Spleen (tissue), 11 donors: ENCODE measurements around the gene C10orf71. TPM values are rescaled to one million over a fixed set of nuclear protein-coding genes. Genes with fewer than 3 reads are reported as not detected.

Experiments
- DNase-seq: peaks from one replicate; pipeline ENCODE4 v3.0.0-alpha.2; 2020
- H3K27ac ChIP-seq, 8 donors: fragments of 200-600 bp; sonication (generic) in 7 of 8; 1 replicate in 4 of 8; 2 replicates in 4 of 8; pipeline versions ENCODE4 v1.5.0 to v1.8.0; 2016 to 2021; ENCODE audit warnings: inconsistent platforms in 4 of 8, mild to moderate bottlenecking in 4 of 8, moderate library complexity in 1 of 8
- H3K27me3 ChIP-seq, 7 donors: fragments of 200-600 bp; sonication (generic) in 6 of 7; replicated peaks in 1 of 7; 1 replicate in 4 of 7; 2 replicates in 3 of 7; pipeline versions ENCODE4 v1.5.0 to v1.8.0; 2016 to 2021; ENCODE audit warnings: inconsistent platforms in 3 of 7, mild to moderate bottlenecking in 1 of 7
- H3K36me3 ChIP-seq, 6 donors: fragments of 200-600 bp; sonication (generic) in 5 of 6; 1 replicate in 4 of 6; 2 replicates in 2 of 6; pipeline versions ENCODE4 v1.5.0 to v1.8.0; 2016 to 2021; ENCODE audit warnings: inconsistent platforms in 2 of 6
- H3K4me1 ChIP-seq, 6 donors: fragments of 200-600 bp; sonication (generic) in 5 of 6; 1 replicate in 3 of 6; 2 replicates in 3 of 6; pipeline versions ENCODE4 v1.5.0 to v1.8.0; 2016 to 2021; ENCODE audit warnings: inconsistent platforms in 3 of 6
- H3K4me3 ChIP-seq, 8 donors: fragments of 200-600 bp; sonication (generic) in 7 of 8; 1 replicate in 4 of 8; 2 replicates in 4 of 8; pipeline versions ENCODE4 v1.5.0 to v1.8.0; 2016 to 2021; ENCODE audit warnings: inconsistent platforms in 4 of 8, mild to moderate bottlenecking in 4 of 8, moderate library complexity in 2 of 8
- H3K9me3 ChIP-seq, 8 donors: fragments of 200-600 bp; sonication (generic) in 7 of 8; 1 replicate in 4 of 8; 2 replicates in 4 of 8; pipeline versions ENCODE4 v1.5.0 to v1.8.0; 2016 to 2021; ENCODE audit warnings: inconsistent platforms in 4 of 8
- CTCF ChIP-seq, 11 experiments: fragments of 200-600 bp in 7 of 11; fragments of 450-650 bp in 4 of 11; sonication (generic) in 4 of 11; IDR thresholded peaks in 8 of 11; conservative IDR thresholded peaks in 3 of 11; 1 replicate in 7 of 11; 2 replicates in 4 of 11; pipeline versions ENCODE4 v1.4.0 to v1.8.0; 2016 to 2021; ENCODE audit warnings: antibody characterized with exemption in 11 of 11, inconsistent platforms in 4 of 11, mild to moderate bottlenecking in 1 of 11
- POLR2A ChIP-seq, 3 donors: fragments of 450-650 bp; IDR thresholded peaks; one replicate each; pipeline ENCODE4 v1.5.1; 2017; ENCODE audit warnings: antibody characterized with exemption in 3 of 3, mild to moderate bottlenecking in 1 of 3
- POLR2AphosphoS5 ChIP-seq, 3 donors: sonication (generic); formaldehyde crosslinking; IDR thresholded peaks; one replicate each; pipeline ENCODE4 v1.5.1; 2017; ENCODE audit warnings: antibody characterized with exemption in 3 of 3
- WGBS, 5 donors: extraction: QIAGEN DNeasy Blood & Tissue Kit in 3 of 5; methylation state at CpG; one replicate each; pipeline versions ENCODE4 v1.1.5 to v1.1.7; 2013 to 2018; 5-methylcytosine and 5-hydroxymethylcytosine counted together
- intact Hi-C: fragments of 100-400 bp; cut with DNase I; formaldehyde crosslinking; loops from one replicate; pipeline ENCODE4 v1.15.0; 2023; ENCODE audit warnings: low total_unique reads
- polyA plus RNA-seq, 3 donors: library from polyadenylated mRNA; stranded (reverse); fragments of 200-250 nt; gene quantifications; one replicate each; pipeline ENCODE4 v1.2.1, GENCODE V29; 2013
- total RNA-seq, 7 donors: library from RNA; depleted of rRNA in 3 of 7; stranded (reverse); fragments of >200 nt in 3 of 7; fragmentation: NEBNext Ultra II Directional in 4 of 7; extraction: Animal tissue kit (Norgen Biotek cat#: 25700) in 4 of 7; gene quantifications; one replicate each; pipeline versions ENCODE4 v1.1.0 to v1.2.1, GENCODE V29; 2016 to 2021
- donor health status: healthy with polysubstance abuse.
- donor health status: DM: no; HTN: no; CAD: no; lungs with moderate emphysema.
- donor health status: DM: no; HTN: no; CAD: no.
- donor health status: Bipolar disorder and iron deficiency.
- donor health status: healthy.
- donor health status: DM: no; HTN: no; CAD: no.
- donor health status: DM: yes; HTN: yes; CAD: no.

C10orf71 gene
- total and polyA plus RNA-seq, 10 donors, result not detected

GRCh38 chr10:49347342-49347741 lies 48.4 kb downstream of the C10orf71 start:
- Histone ChIP-seq H3K9me3 (peaks cover 0 to 19% (median 14%) of the 10 kb centered on the region in 8 donors), H3K4me1 (no peaks in the 10 kb centered on the region), H3K27me3 (peaks cover 0 to 13% (median 0%) of the 10 kb centered on the region in 7 donors), H3K36me3 (no peaks in the 10 kb centered on the region), H3K4me3 (no peak overlapping the region), H3K27ac (no peak overlapping the region)
- 89 to 100% (median 90%) methylated on average over 3 to 4 of the region's 4 CpGs for WGBS, 5 donors
- no peak for DNase-seq
- TF ChIP-seq CTCF (IDR thresholded peaks at IDR 0.05 in 8 of 11, conservative IDR thresholded peaks at IDR 0.05 in 3 of 11), result no peak
- no peak for TF ChIP-seq POLR2A (IDR thresholded peaks at IDR 0.05)
- TF ChIP-seq POLR2AphosphoS5 (IDR thresholded peaks at IDR 0.05), result no peak
- intact Hi-C loops, result no loop called here

- Histone ChIP-seq H3K27ac (no peak overlapping the region), H3K4me3 (no peak overlapping the region), H3K9me3 (peaks cover 0 to 19% (median 14%) of the 10 kb centered on the region in 8 donors), H3K36me3 (no peaks in the 10 kb centered on the region), H3K4me1 (no peaks in the 10 kb centered on the region), H3K27me3 (peaks cover 0 to 13% (median 0%) of the 10 kb centered on the region in 7 donors)
- TF ChIP-seq POLR2A (IDR thresholded peaks at IDR 0.05), result no peak
- no peak for TF ChIP-seq CTCF (IDR thresholded peaks at IDR 0.05 in 8 of 11, conservative IDR thresholded peaks at IDR 0.05 in 3 of 11)
- no peak for TF ChIP-seq POLR2AphosphoS5 (IDR thresholded peaks at IDR 0.05)
- DNase-seq, result no peak
- 72 to 83% (median 76%) methylated on average over 3 of the region's 3 CpGs for WGBS, 5 donors
- intact Hi-C loops, result no loop called here
Measured at GRCh38 chr10:49347827-49348226, 48.9 kb downstream of the C10orf71 start.

GRCh38 chr10:49348593-49348992 lies 49.6 kb downstream of the C10orf71 start:
- TF ChIP-seq POLR2AphosphoS5 (IDR thresholded peaks at IDR 0.05) (no peak), POLR2A (IDR thresholded peaks at IDR 0.05) (no peak), CTCF (IDR thresholded peaks at IDR 0.05 in 8 of 11, conservative IDR thresholded peaks at IDR 0.05 in 3 of 11) (no peak)
- H3K27me3 ChIP-seq, result peaks cover 0 to 13% (median 0%) of the 10 kb centered on the region in 7 donors
- no peak for DNase-seq
- 73 to 90% (median 85%) methylated on average over 2 of the region's 2 CpGs for WGBS, 5 donors
- H3K27ac ChIP-seq, result no peak overlapping the region
- peaks cover 0 to 19% (median 14%) of the 10 kb centered on the region in 8 donors for H3K9me3 ChIP-seq
- no peaks in the 10 kb centered on the region for H3K36me3 ChIP-seq
- intact Hi-C loops, result no loop called here
- no peaks in the 10 kb centered on the region for H3K4me1 ChIP-seq
- H3K4me3 ChIP-seq, result no peak overlapping the region

- Histone ChIP-seq H3K4me1 (no peaks in the 10 kb centered on the region), H3K9me3 (peaks cover 0 to 19% (median 14%) of the 10 kb centered on the region in 8 donors), H3K27ac (no peak overlapping the region), H3K27me3 (peaks cover 0 to 13% (median 0%) of the 10 kb centered on the region in 7 donors), H3K36me3 (no peaks in the 10 kb centered on the region), H3K4me3 (no peak overlapping the region)
- intact Hi-C loops, result no loop called here
- DNase-seq, result no peak
- WGBS, 5 donors, result 85 to 96% (median 92%) methylated on average over 4 of the region's 4 CpGs
- TF ChIP-seq POLR2AphosphoS5 (IDR thresholded peaks at IDR 0.05) (no peak), CTCF (IDR thresholded peaks at IDR 0.05 in 8 of 11, conservative IDR thresholded peaks at IDR 0.05 in 3 of 11) (no peak), POLR2A (IDR thresholded peaks at IDR 0.05) (no peak)
Measured at GRCh38 chr10:49349390-49349789, 50.4 kb downstream of the C10orf71 start.
